ENCODE measurements around the gene FAM83C. TPM values are rescaled to one million over a fixed set of nuclear protein-coding genes. Genes with fewer than 3 reads are reported as not detected.
A peak's percentile ranks its signal among the peaks of the same experiment; 100 is the strongest.

Gene FAM83C
- total and polyA plus RNA-seq, 9 of the 15 experiments (the other 6 are each of a cell fraction or from before 2014, with no cell fraction given) = not detected

DNA sequence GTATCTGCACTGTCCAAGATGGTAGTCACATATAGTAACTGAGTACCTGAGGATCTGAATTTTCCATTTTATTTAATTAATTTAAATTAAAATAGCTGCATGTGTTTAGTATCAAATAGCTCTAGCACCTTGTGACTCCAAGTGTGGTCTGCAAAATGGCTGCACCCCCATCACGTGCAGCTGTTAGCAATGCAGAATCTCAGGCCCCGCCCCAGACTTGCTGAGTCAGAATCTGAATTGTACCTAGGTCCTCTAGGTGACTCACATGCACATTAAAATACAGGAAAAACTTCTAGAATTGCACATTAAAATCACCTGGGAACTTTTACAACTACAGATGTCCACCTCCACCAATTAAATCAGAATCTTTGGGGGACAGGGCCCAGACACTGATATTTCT is 19.2 kb upstream of the FAM83C start (continued):
- TF ChIP-seq, protein P1, sequence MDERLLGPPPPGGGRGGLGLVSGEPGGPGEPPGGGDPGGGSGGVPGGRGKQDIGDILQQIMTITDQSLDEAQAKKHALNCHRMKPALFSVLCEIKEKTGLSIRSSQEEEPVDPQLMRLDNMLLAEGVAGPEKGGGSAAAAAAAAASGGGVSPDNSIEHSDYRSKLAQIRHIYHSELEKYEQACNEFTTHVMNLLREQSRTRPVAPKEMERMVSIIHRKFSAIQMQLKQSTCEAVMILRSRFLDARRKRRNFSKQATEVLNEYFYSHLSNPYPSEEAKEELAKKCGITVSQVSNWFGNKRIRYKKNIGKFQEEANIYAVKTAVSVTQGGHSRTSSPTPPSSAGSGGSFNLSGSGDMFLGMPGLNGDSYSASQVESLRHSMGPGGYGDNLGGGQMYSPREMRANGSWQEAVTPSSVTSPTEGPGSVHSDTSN (CRISPR knock-in tag; IDR thresholded peaks at IDR 0.05; ENCODE audit: low read depth) = no peak
- TF ChIP-seq, protein P1 (tag; conservative IDR thresholded peaks at IDR 0.05; ENCODE audit: low read depth) = no peak
- TF ChIP-seq MBD2 (IDR thresholded peaks at IDR 0.05; ENCODE audit: borderline replicate concordance, low read depth) (no peak), ZNF57 (CRISPR knock-in tag; IDR thresholded peaks at IDR 0.05) (no peak), FUS (optimal IDR thresholded peaks at IDR 0.05; ENCODE audit: low read depth, low read length) (no peak), PML (IDR thresholded peaks at IDR 0.05; ENCODE audit: low read length) (no peak), BMI1 (IDR thresholded peaks at IDR 0.05; ENCODE audit: low read length) (no peak), CCNT2 (IDR thresholded peaks at IDR 0.05; ENCODE audit: borderline replicate concordance, extremely low read depth, insufficient read length, low read depth, low read length) (no peak), ZZZ3 (IDR thresholded peaks at IDR 0.05) (no peak), YY1 (IDR thresholded peaks at IDR 0.05; ENCODE audit: borderline replicate concordance in 1 of 3, control insufficient read depth in 1 of 3, extremely low read depth in 1 of 3, insufficient read depth in 3 of 3, insufficient read length in 1 of 3, insufficient replicate concordance in 2 of 3, low read depth in 1 of 3, low read length in 2 of 3) (peak in 2 of 3 experiments; percentile 83 to 93), MXI1 (IDR thresholded peaks at IDR 0.05; ENCODE audit: low read depth, low read length) (no peak), ZNF583 (CRISPR knock-in tag; IDR thresholded peaks at IDR 0.05) (no peak), ZBTB2 (IDR thresholded peaks at IDR 0.05) (no peak), POLR2B (IDR thresholded peaks at IDR 0.05; ENCODE audit: low read depth, partially characterized antibody) (no peak), JUN (IDR thresholded peaks at IDR 0.05; ENCODE audit: borderline replicate concordance, low read depth, low read length) (peak; percentile 38; the same call in 1 of the 2 replicates), JUN (CRISPR knock-in tag; IDR thresholded peaks at IDR 0.05; ENCODE audit: borderline replicate concordance) (no peak), PYGO2 (tag; IDR thresholded peaks at IDR 0.05) (no peak), BRF2 (IDR thresholded peaks at IDR 0.05; ENCODE audit: borderline replicate concordance, insufficient read depth, insufficient read length) (no peak), MED1 (CRISPR knock-in tag; IDR thresholded peaks at IDR 0.05; ENCODE audit: borderline replicate concordance) (no peak), NONO (IDR thresholded peaks at IDR 0.05; ENCODE audit: low read depth in 2 of 2, low read length in 1 of 2) (no peak), BDP1 (IDR thresholded peaks at IDR 0.05; ENCODE audit: insufficient read depth, insufficient read length) (no peak)
- TF ChIP-seq, protein P2, sequence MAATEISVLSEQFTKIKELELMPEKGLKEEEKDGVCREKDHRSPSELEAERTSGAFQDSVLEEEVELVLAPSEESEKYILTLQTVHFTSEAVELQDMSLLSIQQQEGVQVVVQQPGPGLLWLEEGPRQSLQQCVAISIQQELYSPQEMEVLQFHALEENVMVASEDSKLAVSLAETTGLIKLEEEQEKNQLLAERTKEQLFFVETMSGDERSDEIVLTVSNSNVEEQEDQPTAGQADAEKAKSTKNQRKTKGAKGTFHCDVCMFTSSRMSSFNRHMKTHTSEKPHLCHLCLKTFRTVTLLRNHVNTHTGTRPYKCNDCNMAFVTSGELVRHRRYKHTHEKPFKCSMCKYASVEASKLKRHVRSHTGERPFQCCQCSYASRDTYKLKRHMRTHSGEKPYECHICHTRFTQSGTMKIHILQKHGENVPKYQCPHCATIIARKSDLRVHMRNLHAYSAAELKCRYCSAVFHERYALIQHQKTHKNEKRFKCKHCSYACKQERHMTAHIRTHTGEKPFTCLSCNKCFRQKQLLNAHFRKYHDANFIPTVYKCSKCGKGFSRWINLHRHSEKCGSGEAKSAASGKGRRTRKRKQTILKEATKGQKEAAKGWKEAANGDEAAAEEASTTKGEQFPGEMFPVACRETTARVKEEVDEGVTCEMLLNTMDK (IDR thresholded peaks at IDR 0.05; ENCODE audit: borderline replicate concordance, insufficient read depth, low read depth, low read length, poor library complexity, severe bottlenecking) = no peak
